A549 (cell line): ENCODE measurements around the gene SH3GL2.

ENCODE experiments used
- CTCF ChIP-seq: fragments of >200 bp; sonication (Bioruptor Twin); formaldehyde crosslinking; IDR thresholded peaks from 3 replicates; pipeline ENCODE4 v1.5.1; 2016
- EHMT2 ChIP-seq: fragments of 200-600 bp; sonication (generic); IDR thresholded peaks from 2 replicates; pipeline ENCODE4 v1.6.1; 2016; ENCODE audit warnings: antibody characterized with exemption, low read depth, mild to moderate bottlenecking, moderate library complexity
- NFE2L2 ChIP-seq: fragments of 150-350 bp; conservative IDR thresholded peaks from 2 replicates; pipeline ENCODE4 v1.6.1; 2014; ENCODE audit warnings: low read length
- RNF2 ChIP-seq: fragments of 200-600 bp; sonication (generic); IDR thresholded peaks from 2 replicates; pipeline ENCODE4 v1.6.1; 2016; ENCODE audit warnings: low read depth, mild to moderate bottlenecking, antibody characterized with exemption, moderate library complexity, borderline replicate concordance

DNA sequence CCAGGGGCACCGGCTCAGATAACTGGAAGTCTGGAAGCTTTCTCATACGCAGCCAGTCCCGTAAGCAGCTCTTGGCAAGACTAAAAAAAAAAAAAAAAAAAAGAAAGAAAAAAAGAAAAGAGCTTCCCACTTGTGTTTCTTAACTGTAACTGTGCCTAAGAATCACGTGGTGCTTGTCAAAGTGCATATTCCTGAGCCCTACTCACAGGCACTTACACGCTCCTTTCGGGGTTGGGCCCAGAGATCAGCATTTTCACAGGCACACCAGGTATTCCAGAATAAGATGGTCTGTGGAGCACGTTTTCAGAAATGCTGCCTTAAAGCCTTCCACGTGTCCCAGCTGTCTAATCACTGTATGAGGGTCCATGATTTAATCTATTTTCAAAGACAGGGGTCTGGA is 22.6 kb upstream of the SH3GL2 start:
- TF ChIP-seq NFE2L2 (no peak), CTCF (no peak), EHMT2 (no peak), RNF2 (no peak)
